Fibroblast of gingiva (primary cell): ENCODE results near the gene OR7A17.

ENCODE experiments used
- DNase-seq: peaks from one replicate; pipeline ENCODE4 v3.0.0-alpha.2; 2011; ENCODE audit warnings: low read depth

The OR7A17 gene

GRCh38 chr19:14886032-14886431 is at the start of gene OR7A17:
Gene OR7A17, minus strand, starts transcription at chr19:14886132. Its CDS starts 4,777 bp downstream, at chr19:14881355.
- no peak for DNase-seq

- no peak for DNase-seq
Measured at GRCh38 chr19:14933506-14933905, 47.6 kb upstream of the OR7A17 start.

DNA sequence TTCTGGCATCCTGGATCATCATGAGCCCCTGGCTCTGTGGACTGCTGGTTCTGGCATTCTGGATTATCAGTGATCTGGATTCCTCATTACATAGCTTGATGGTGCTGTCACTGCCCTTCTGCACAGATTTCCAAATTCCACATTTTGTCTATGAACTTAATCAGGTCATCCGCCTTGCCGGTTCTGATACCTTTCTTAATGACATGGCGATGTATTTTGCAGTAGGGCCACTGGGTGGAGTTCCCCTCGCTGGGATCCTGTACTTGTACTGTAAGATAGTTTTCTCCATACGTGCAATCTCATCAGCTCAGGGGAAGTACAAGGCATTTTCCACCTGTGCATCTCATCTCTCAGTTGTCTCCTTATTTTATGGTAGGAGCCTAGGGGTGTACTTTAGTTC is 30.9 kb upstream of the OR7A17 start:
- DNase-seq: no peak

DNA sequence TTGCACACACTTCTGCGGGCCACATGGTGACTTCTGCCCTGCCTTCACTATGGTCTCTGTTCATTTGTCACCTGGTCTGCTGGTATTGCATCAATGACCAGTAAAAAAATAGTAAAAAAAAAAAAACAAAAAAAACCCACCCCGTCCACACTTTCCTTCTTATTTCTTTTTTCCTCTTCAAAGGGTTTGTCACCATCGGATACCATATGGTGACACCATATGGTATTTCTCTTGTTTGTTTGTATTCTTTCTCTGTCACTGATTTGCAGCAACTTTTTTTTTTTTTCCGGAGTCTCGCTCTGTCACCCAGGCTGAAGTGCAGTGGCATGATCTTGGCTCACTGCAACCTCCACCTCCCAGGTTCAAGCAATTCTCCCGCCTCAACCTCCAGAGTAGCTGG is 29.2 kb upstream of the OR7A17 start:
- DNase-seq: no peak

DNA sequence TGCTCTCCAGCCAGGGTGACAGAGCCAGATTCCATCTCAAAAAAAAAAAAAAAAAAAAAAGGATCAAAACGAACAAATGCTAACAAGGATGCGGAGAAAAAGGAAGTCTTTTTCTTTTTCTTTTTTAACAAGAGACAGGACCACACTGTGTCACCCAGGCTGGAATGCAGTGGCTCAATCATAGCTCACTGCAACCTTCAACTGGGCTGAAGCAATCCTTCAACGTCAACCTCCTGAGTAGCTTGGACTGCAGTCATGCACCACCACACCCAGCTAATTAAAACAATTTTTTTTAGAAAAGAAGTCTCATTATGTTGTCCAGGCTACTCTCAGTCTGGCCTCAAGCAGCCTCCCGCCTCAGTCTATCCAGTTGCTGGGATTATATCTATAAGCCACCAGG is 20.8 kb upstream of the OR7A17 start:
- DNase-seq: no peak

GRCh38 chr19:14901675-14902260 is 15.8 kb upstream of the OR7A17 start:
- no peak for DNase-seq

GRCh38 chr19:14890643-14891379 is 4.9 kb upstream of the OR7A17 start:
- DNase-seq: no peak

DNA sequence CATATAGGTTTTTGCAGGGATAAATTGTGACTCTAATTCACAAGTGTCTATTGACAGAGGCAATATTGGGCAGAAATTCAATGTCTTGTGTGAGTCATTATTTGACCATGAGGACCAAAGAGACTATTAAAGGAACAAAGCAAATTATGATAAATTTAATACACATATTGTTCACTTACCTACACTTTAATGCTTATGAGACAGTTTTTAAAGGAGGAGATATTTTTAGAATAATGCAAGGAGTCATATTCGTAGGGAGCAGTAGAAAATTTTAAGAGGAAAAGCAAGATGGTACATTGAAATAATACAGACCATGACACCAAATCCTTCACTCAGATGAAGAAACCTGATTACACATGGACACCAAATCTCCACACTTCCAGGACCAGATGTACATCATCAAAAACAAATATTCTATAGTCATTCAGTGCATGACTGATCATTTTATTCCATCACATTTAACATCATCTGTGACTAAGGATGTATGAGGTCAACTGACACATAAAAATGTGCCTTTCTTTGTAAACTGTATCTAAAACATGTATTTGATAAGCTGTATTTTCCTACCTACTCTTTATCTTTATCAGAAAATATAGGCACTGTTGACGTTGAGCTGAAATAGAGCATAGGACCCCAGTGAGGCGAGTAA is 4.2 kb upstream of the OR7A17 start:
- DNase-seq: no peak

- no peak for DNase-seq
Measured at GRCh38 chr19:14871619-14872230, 14.2 kb downstream of the OR7A17 start.

- no peak for DNase-seq
Measured at GRCh38 chr19:14868497-14868896, 17.4 kb downstream of the OR7A17 start.

- DNase-seq: no peak
Measured at GRCh38 chr19:14848822-14849221, 37.1 kb downstream of the OR7A17 start, which contains the start of gene OR7A10. Gene OR7A10, minus strand, starts transcription at chr19:14848922. Its CDS starts 7,045 bp downstream, at chr19:14841877.

DNA sequence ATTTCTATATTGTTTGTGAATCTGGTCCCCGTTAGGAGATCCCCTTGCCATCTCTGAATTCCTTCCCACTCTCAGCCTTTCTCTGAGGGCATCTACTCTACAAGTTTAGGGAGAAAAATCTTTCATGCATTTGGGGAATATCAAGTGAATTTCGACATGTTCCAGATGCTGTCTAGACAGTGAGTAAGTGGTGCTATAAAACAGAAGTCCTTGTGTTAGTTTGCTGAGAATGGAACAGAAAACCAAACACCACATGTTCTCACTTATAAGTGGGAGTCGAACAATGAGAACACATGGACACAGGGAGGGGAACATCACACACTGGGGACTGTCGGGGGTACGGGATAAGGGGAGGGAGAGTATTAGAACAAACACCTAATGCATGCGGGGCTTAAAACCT is 42.4 kb downstream of the OR7A17 start:
- DNase-seq: no peak

GRCh38 chr19:14843169-14843568 is 42.8 kb downstream of the OR7A17 start:
- no peak for DNase-seq

DNA sequence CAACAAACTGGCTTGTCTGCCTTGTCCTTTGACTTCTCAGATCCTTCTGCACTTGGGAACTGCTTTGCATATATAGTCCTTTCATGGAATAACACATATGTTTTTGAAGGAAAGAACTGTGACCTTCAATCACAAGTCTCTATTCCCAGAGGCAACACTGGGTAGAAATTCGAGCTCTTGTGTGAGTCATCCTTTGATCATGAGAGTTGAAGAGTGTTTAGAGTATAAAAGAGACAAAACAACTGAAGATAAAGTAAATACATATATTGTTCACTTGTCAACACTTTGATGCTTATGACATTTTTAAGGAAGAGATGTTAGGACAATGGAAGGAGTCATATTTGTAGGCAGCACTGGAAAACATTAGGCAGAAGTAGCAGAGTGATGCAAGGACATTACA is 45.7 kb downstream of the OR7A17 start:
- DNase-seq: no peak

GRCh38 chr19:14837391-14837790 is 48.5 kb downstream of the OR7A17 start:
- DNase-seq: no peak

- no peak for DNase-seq
Measured at GRCh38 chr19:14835011-14835410, 50.9 kb downstream of the OR7A17 start, which contains the start of the genes OR7A5 and OR7C1. Gene OR7A5, minus strand, starts transcription at chr19:14835185. Its CDS starts 6,944 bp downstream, at chr19:14828241. Gene OR7C1, minus strand, starts transcription at chr19:14835185. Its CDS starts 35,049 bp downstream, at chr19:14800136.

DNA sequence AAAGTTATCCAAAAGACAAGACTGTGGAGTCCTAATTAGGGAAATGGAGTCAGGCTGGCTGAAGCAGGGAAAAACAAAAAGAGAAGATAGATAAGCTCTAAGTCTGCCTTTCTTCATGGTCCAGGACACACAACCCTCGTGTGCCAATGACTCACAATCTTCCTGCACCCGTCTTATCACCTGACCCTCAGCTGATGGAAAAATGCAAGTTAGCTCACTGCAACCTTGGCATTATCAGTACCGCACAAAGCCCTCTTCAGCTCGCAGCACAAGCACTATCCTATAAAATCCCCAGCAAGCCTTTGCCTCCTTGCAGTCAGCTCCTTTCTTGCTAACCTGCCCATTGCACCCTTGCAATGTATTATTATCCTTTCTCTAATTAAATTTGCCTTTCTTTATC is 55.2 kb downstream of the OR7A17 start:
- DNase-seq: no peak
